HG02870 (cell line): ENCODE measurements around the gene SAMD15.
"Not testable (repeated sequence)": the region's sequence is repeated elsewhere in the genome, so short reads cannot be mapped to it uniquely, and the experiment has no call there.

Source experiments
- ATAC-seq: cut with Tn5 transposase; IDR thresholded peaks from one replicate; pipeline ENCODE4 v1.9.1; 2021; ENCODE audit warnings: mild to moderate bottlenecking, moderate library complexity; ENCODE audit not compliant: unreplicated experiment

The SAMD15 gene

DNA sequence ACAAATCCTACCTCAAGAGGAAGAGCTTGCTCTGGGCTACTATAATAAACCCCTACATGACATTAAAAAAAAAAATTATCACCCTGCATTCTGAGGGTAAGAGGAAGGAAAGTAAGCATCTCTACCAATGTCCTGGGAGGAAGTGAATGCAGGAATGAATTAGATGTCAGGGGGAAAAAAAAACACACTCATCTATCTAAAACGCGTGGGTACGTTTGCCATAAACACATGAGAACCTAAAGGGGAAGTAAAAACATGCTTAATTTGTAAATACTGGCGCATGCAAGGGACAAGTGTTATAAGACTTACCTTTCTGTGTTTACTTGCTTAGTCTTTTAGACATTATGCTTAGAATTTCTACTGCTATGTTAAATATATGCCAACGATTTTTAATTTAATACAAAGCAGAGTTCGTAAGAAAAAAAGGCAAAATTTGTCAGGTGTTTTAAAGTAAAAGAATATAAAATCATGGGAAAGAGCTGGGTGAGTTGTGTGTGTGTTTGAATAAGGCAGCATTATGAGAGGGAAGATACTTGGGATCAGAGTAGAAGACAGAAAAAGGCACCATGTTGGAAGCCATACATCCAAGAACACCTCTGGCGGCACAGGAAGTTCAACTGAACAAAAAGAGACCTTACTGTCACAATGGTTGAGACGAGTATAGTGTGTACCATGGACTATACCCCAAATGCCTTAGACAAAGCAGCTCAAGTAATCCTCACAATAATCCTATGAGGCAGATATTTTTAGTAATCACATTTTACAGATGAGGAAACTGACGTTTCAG lies 1.8 kb upstream of the SAMD15 start:
- no peak for ATAC-seq

DNA sequence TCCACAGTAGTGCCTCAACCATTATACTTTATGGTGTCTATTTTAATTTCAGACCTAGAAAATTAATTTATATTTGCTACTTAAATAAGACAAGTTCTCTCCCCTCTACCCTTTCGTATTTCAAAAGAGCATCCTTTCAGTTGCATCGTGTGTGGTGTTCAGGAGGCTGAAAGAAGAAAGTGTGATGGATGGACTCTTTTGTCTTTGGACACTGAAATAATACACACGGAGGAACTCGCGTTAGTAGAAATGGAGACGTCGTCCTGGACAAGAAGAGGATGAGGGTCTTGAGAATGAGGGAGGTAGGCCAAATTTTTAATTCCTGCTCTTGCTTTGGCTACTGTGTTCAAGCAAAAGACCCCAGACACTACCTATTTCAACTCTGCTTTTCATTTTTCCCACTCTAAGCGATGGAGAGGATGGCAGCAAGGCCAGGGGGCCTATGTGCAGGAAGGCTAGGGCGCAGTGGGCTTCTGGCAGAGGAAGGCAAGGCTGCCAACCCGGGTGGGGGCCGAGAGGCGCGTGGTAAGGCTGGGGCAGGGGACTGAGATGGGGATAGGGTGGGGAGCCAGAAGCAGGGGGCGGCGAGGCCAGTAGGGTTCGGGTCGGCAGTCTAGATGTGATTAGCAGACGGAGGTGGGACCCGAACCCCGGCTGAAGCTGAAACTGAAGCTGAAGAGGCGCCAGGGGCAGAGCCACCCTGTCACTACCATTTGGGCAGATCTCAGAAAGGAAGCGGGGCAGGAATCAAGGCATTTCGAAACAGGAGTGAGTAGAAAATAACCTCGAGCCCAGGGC lies 1.0 kb upstream of the SAMD15 start:
- peak; percentile 8 for ATAC-seq

DNA sequence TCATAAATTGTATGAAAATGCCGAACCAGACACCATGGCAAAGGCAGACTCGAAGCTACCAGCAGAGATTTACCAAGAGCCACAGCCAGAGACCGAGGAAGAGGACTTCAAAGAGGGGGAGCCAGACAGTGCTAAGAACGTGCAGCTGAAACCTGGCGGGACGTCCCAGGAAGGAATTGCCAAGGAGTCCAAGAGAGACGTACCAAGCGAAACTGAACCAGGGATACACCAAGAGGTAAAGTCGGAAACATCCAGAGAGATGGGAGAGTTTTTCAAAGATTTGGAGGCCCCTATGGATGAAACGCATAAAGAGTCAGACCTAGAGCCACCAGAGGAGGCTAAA lies 294 bp downstream of the SAMD15 start:
- ATAC-seq = no peak

DNA sequence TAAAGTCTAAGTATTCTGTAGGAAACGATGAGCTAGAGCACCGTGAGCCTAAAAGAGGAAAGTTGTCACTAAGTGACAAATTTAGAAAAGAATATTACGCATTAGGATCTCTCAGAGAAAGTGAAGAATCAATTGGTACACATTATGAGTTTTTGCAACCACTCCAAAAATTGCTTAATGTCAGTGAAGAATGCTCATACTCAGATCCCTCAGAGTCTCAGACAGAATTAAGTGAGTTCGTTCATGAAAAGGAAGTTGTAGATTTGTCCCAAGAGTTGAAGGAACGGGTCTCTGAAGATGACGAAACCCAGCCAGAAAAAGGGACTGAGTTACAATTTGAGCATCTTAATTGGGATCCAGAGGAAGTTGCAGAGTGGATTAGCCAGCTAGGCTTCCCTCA lies 1.5 kb downstream of the SAMD15 start:
- ATAC-seq = no peak

- no peak for ATAC-seq
Measured at GRCh38 chr14:77390188-77390587, 13.0 kb downstream of the SAMD15 start.

- ATAC-seq = no peak
Measured at GRCh38 chr14:77400216-77400615, 23.0 kb downstream of the SAMD15 start.

DNA sequence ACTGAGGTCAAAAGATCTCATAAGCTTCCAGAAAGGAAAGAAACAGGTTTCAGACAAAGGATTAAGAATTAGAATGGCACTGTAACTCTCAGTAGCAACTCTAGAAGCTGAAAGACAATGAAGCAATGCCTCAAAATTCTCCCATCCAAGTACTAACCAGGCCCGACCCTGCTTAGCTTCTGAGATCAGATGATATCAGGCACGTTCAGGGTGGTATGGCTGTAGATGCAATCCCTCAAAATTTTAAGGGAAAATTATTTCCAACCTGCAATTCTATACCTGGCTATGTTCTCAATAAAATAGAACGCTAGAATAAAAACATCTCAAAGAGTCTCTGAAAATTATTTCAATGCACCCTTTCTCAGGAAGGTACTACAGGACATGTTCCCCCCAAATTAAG lies 26.6 kb downstream of the SAMD15 start:
- ATAC-seq = no peak

DNA sequence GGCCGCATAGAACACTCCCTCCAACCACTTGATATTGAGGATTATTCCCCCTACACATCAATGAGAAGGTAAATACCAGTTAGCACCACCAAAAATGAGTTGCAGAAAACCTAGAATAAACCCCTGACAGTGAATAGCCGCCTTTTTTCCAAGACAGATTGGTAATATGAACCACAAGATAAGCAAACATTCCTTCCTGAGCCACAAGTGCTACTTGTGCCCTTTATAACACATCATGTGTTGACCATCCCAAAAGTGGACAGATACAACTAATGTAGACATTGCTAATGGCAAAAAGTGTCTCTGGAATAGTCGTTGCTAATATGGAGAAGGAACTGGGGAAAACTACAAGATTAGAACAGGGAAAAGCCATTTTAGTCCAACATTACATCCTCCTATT lies 28.9 kb downstream of the SAMD15 start:
- no peak for ATAC-seq

GRCh38 chr14:77406718-77407117 lies 29.5 kb downstream of the SAMD15 start:
- ATAC-seq = no peak

GRCh38 chr14:77407158-77407557 lies 30.0 kb downstream of the SAMD15 start:
- ATAC-seq = no peak

DNA sequence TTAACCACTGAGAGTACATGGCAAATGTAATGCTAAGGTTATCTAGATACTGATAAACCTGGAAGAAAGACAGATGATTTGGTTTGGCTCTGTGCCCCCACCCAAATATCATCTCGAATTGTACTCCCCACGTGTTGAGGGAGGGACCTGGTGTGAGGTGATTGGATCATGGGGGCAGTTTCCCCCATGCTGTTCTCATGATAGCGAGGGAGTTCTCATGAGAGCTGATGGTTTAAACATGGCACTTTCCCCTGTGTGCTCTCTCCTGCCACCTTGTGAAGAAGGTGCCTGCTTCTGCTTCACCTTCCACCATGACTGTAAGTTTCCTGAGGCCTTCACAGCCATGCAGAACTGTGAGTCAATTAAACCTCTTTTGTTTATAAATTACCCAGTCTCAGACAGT lies 32.0 kb downstream of the SAMD15 start:
- ATAC-seq = no peak

DNA sequence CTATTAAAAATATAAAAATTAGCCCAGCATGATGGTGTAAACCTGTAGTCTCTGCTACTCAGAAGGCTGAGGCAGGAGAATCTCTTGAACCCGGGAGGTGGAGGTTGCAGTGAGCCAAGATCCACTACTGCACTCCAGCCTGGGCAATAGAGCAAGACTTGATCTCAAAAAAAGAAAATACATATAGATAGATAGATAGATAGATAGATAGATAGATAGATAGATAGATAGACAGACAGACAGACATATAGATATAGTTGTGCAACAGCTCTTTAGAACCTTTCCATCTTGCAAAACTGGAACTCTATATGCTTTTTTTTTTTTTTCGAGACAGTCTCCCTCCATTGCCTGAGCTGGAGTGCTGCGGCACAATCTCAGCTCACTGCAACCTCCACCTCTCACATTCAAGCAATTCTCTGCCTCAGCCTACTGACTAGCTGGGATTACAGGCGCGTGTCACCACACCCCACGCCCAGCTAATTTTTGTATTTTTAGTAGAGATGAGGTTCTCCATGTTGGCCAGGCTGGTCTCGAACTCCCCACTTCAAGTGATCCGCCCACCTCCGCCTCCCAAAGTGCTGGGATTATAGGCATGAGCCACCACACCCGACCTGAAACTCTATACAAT lies 38.3 kb downstream of the SAMD15 start:
- not testable (repeated sequence) for ATAC-seq

GRCh38 chr14:77416098-77416497 lies 38.9 kb downstream of the SAMD15 start:
- not testable (repeated sequence) for ATAC-seq

GRCh38 chr14:77416836-77417235 lies 39.7 kb downstream of the SAMD15 start:
- no peak for ATAC-seq

DNA sequence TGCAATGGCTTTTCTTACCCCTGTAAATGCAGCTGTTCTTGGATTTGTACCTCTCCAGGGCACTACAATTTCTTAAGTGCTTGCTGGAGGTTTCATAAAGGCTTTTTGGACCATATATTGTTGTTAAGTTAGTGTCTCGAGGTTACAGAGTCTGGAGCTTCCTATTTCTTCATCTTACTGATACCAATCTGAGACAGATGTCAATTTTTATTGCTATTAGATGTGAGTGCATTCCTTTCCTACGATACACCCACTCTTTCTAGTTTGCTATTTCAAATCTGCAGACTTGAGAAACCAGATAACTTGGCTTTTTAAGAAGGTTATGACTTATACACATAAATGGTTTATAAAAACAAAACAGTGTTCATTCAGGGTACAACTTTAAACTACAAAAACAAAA lies 44.0 kb downstream of the SAMD15 start:
- no peak for ATAC-seq

DNA sequence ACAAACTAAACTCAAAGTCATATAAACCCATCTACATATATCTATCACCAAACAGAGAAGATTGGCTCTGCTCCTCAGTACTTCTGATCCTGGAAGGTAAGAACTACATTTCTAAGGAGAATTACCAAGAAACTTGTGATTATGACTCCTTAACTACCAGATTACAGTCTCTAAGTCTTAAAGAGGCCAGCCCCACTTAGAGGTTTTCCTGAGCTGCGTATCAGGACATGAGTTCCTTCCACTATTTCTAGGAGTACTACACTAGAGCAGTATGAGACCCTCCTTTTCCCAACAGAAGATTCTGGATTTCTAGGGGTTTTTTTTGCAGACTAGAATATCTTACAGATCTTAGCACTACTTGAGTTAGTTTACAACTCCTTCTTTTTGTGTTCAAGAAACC lies 46.2 kb downstream of the SAMD15 start, which contains the start of gene NOXRED1:
TSS of gene NOXRED1 (minus strand) at position 101 of the 400 bp plus-strand sequence. CDS start 634 bp downstream, outside the sequence.
- ATAC-seq = no peak

- no peak for ATAC-seq
Measured at GRCh38 chr14:77424862-77425261, 47.7 kb downstream of the SAMD15 start.

DNA sequence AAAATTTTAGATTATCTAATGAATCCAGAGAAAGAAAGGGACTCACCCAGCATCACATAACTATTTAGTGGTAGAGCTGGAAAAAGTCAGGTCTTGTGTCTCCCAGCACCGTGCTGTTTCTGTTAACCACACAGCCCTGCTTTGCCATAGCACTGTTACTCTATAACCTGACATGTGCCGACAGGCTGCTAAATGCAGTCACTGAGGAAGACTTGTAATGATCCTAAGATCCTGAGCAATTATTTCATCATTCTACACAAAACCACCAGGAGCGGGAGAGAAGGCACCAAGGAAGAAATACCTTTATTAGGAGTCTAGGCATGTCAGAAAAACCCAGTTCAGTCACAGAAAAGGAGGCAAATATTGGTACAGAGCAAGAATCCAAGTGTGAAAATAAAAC lies 49.2 kb downstream of the SAMD15 start:
- ATAC-seq = no peak

DNA sequence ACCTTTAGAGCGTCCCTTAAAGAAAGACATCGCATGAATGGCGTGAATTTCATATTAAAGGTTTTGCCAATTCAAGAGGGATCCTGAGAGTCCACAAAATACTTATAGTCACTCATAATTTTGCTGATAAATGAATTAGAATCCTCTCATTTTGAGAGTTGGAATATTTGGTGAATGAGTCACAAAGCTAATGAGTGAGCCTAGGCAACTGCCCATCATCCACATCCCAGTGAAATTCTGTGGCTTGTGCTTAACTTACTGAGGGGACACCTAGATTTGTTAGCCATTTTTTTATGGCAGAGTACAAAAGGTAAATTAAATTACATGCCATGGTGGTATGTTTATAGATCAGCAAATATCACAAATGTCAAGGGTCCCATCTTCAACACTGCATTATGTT lies 58.9 kb downstream of the SAMD15 start:
- ATAC-seq = no peak

- ATAC-seq = no peak
Measured at GRCh38 chr14:77438596-77438995, 61.4 kb downstream of the SAMD15 start.

- ATAC-seq = no peak
Measured at GRCh38 chr14:77439861-77440260, 62.7 kb downstream of the SAMD15 start.
